Small intestine (tissue), 7 donors: ENCODE data around the gene CFAP300. TPM values are rescaled to one million over a fixed set of nuclear protein-coding genes. Genes with fewer than 3 reads are reported as not detected.

Source experiments
- DNase-seq, 2 donors: peaks; one replicate each; pipeline versions ENCODE4 v3.0.0 to v3.0.0-alpha.2; 2013
- FAIRE-seq: peaks from 2 replicates; lab custom pipeline; 2012; peaks lifted over from hg19 to GRCh38; lab: Jason Lieb, UNC
- H3K27ac ChIP-seq, 3 donors: one replicate each; pipeline ENCODE4 v1.5.1; 2013; ENCODE audit warnings: low read length in 2 of 3, mild to moderate bottlenecking in 2 of 3, control low read depth in 1 of 3, inconsistent platforms in 1 of 3, low read depth in 1 of 3, moderate library complexity in 1 of 3
- H3K27me3 ChIP-seq, 3 donors: one replicate each; pipeline ENCODE4 v1.6.1; 2013; ENCODE audit warnings: low read length in 3 of 3, inconsistent platforms in 1 of 3; ENCODE audit not compliant: control insufficient read depth in 3 of 3, insufficient read depth in 3 of 3
- H3K36me3 ChIP-seq, 3 donors: one replicate each; pipeline ENCODE4 v1.6.1; 2013; ENCODE audit warnings: low read length in 3 of 3, inconsistent platforms in 1 of 3, low read depth in 1 of 3, mild to moderate bottlenecking in 1 of 3, moderate library complexity in 1 of 3; ENCODE audit not compliant: control insufficient read depth in 3 of 3, insufficient read depth in 2 of 3
- H3K4me1 ChIP-seq, 3 donors: one replicate each; pipeline ENCODE4 v1.6.1; 2013; ENCODE audit warnings: low read length in 2 of 3, inconsistent platforms in 1 of 3, low read depth in 1 of 3, mild to moderate bottlenecking in 1 of 3, moderate library complexity in 1 of 3; ENCODE audit not compliant: control insufficient read depth in 3 of 3, insufficient read depth in 2 of 3
- H3K4me3 ChIP-seq, 3 donors: one replicate each; pipeline ENCODE4 v1.5.1; 2013; ENCODE audit warnings: low read length in 3 of 3, control low read depth in 1 of 3, inconsistent platforms in 1 of 3, low read depth in 1 of 3, mild to moderate bottlenecking in 1 of 3, moderate library complexity in 1 of 3
- H3K9me3 ChIP-seq, 2 donors: one replicate each; pipeline ENCODE4 v1.6.1; 2013; ENCODE audit warnings: low read depth in 1 of 2, low read length in 1 of 2; ENCODE audit not compliant: control insufficient read depth in 2 of 2, insufficient read depth in 1 of 2
- WGBS, 3 donors: extraction: QIAGEN DNeasy Blood & Tissue Kit; methylation state at CpG; one replicate each; pipeline ENCODE4 v1.1.7; 2013; 5-methylcytosine and 5-hydroxymethylcytosine counted together
- polyA plus RNA-seq, 4 donors: library from polyadenylated mRNA; stranded (reverse) in 3 of 4; unstranded in 1 of 4; fragments of 200-250 nt in 3 of 4; fragments of 120-200 nt in 1 of 4; gene quantifications; one replicate each; pipeline versions ENCODE4 v1.2.1 to v1.2.3, GENCODE V29; 2013
- donor health status: healthy with polysubstance abuse.
- donor health status: control.
- donor health status: control.
- donor health status: Bipolar disorder and iron deficiency.
- donor health status: healthy.

CFAP300 gene
- polyA plus RNA-seq, 4 donors = 0.63 to 2.5 (median 1.3) TPM; not detected in 1

DNA sequence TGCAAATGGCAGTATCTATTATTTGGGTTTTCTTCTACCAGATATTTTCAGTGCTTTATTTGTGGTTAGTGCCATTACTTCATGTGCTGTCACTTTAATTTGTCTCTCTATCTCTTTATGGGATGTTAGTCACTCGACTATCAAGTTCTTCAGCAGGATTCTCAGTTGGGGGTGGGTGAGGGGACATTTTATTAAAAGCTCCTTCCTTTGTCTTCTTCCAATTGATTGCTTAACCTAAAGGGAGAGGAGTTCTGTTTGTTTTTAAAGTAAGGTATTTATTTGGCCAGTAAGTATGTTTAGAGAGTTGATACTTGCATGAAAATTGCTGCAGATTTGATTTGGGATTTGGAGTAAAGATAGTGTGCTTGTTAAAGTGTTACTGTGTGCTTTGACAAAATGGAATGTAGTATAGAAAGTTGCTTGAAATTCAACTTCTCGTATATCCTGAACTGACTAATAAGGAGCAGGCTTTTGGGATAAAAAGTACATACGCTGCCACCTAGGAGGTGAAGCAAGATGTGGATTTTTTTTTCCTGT, 73.3 kb downstream of the CFAP300 start:
- peaks cover 2 to 29% (median 8%) of the 10 kb centered on the region in 3 donors for H3K4me1 ChIP-seq
- WGBS, 3 donors = 51 to 58% (median 57%) methylated on average over 3 of the region's 3 CpGs
- H3K27ac ChIP-seq = no peak overlapping the region

DNA sequence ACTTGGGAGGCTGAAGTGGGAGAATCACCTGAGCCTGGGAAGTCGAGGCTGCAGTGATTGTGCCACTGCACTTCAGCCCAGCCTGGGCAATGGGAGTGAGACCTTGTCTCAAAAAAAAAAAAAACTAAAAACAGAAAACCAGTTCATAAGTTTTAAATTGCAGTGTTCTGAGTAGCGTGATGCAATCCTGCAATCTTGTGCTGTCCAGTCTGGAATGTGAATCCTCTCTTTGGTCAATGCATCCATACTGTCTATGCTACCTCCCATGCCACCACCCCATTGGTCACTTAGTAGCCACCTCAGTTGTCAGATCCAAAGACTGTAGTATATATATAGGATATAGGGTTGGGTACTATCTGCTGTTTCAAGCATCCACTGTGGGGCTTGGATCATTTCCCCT, 74.1 kb downstream of the CFAP300 start:
- no peaks in the 10 kb centered on the region for H3K27me3 ChIP-seq
- no peak overlapping the region for H3K27ac ChIP-seq
- H3K4me3 ChIP-seq = no peak overlapping the region
- WGBS, 3 donors = 69 to 86% (median 77%) methylated on average over 2 of the region's 2 CpGs
- H3K36me3 ChIP-seq = peaks cover 0 to 29% (median 2%) of the 10 kb centered on the region in 3 donors
- peaks cover 0 to 24% (median 8%) of the 10 kb centered on the region in 3 donors for H3K4me1 ChIP-seq
- FAIRE-seq (no peak), DNase-seq (no peak)
- peaks cover 0 to 11% of the 10 kb centered on the region in 2 donors for H3K9me3 ChIP-seq

More for the DNA sequence above, 73.3 kb downstream of the CFAP300 start:
- Histone ChIP-seq H3K36me3 (peaks cover 0 to 24% (median 2%) of the 10 kb centered on the region in 3 donors), H3K4me3 (no peak overlapping the region), H3K27me3 (no peaks in the 10 kb centered on the region), H3K9me3 (peaks cover 0 to 9% of the 10 kb centered on the region in 2 donors)
- DNase-seq = no peak
- FAIRE-seq = no peak

Other genes with a start within 250 kb of the CFAP300 start
- gene CEP126, start 132.4 kb upstream of the CFAP300 start, polyA plus RNA-seq = 1 to 10 TPM in 1 of 4 donors, under 1 TPM in 3; 0.45 to 8.3 (median 0.85) TPM
- gene ANGPTL5, start 130.9 kb upstream of the CFAP300 start, polyA plus RNA-seq = under 1 TPM in 2 of 4 donors, not detected in 2; 0.10 to 0.18 TPM
- gene YAP1, start 63.0 kb downstream of the CFAP300 start, polyA plus RNA-seq = 10 to 100 TPM; 14.1 to 79.4 (median 19.8) TPM